Activated T-cell treated with anti-CD3 and anti-CD28 coated beads, Interleukin-2, amount 50 U/mL, for 4 hours (primary cell): ENCODE measurements around the gene SOX5. TPM values are rescaled to one million over a fixed set of nuclear protein-coding genes. Genes with fewer than 3 reads are reported as not detected.
"Not testable (repeated sequence)": the region's sequence is repeated elsewhere in the genome, so short reads cannot be mapped to it uniquely, and the experiment has no call there.

ENCODE experiments used
- ATAC-seq, 2 donors: fragments of 200-7000 bp; cut with Tn5 transposase; one replicate each; pipeline ENCODE4 v1.10.0; 2021
- DNase-seq: peaks from one replicate; pipeline ENCODE4 v3.0.0-alpha.2; 2020
- H3K27me3 Mint-ChIP-seq: one replicate; pipeline ENCODE4 v1.8.0; 2021; ENCODE audit warnings: low read depth, mixed read lengths
- H3K36me3 Mint-ChIP-seq: one replicate; pipeline ENCODE4 v1.8.0; 2022; ENCODE audit warnings: mixed read lengths; ENCODE audit not compliant: insufficient read depth
- H3K4me1 Mint-ChIP-seq: one replicate; pipeline ENCODE4 v1.8.0; 2021; ENCODE audit warnings: low read depth, mixed read lengths
- H3K4me3 Mint-ChIP-seq: one replicate; pipeline ENCODE4 v1.8.0; 2021; ENCODE audit warnings: mild to moderate bottlenecking, moderate library complexity, mixed read lengths
- H3K9me3 Mint-ChIP-seq: one replicate; pipeline ENCODE4 v1.8.0; 2021; ENCODE audit warnings: mixed read lengths
- total RNA-seq, 3 donors: library from RNA; stranded (reverse); gene quantifications; one replicate each; pipeline ENCODE4 v1.2.1, GENCODE V29; 2021

SOX5 gene
- total RNA-seq, 3 donors from 2014 or later = 0.15 to 1.7 (median 0.34) TPM

- ATAC-seq = no peak
- no peak for DNase-seq
- Mint-ChIP-seq H3K36me3 (no peaks in the 10 kb centered on the region), H3K9me3 (peaks cover 27% of the 10 kb centered on the region), H3K4me1 (no peaks in the 10 kb centered on the region), H3K27me3 (no peaks in the 10 kb centered on the region), H3K4me3 (no peak overlapping the region)
Observed at GRCh38 chr12:23742574-23742973, 206.9 kb downstream of the SOX5 start.

GRCh38 chr12:23731493-23731892 lies 218.0 kb downstream of the SOX5 start:
- Mint-ChIP-seq H3K36me3 (no peaks in the 10 kb centered on the region), H3K4me1 (no peaks in the 10 kb centered on the region), H3K27me3 (no peaks in the 10 kb centered on the region), H3K4me3 (no peak overlapping the region), H3K9me3 (peaks cover 7% of the 10 kb centered on the region)
- ATAC-seq = no peak
- no peak for DNase-seq

GRCh38 chr12:23731035-23731434 lies 218.4 kb downstream of the SOX5 start:
- Mint-ChIP-seq H3K36me3 (no peaks in the 10 kb centered on the region), H3K27me3 (no peaks in the 10 kb centered on the region), H3K9me3 (peaks cover 7% of the 10 kb centered on the region), H3K4me1 (no peaks in the 10 kb centered on the region), H3K4me3 (no peak overlapping the region)
- ATAC-seq (no peak), DNase-seq (no peak)

- DNase-seq (no peak), ATAC-seq (no peak)
- Mint-ChIP-seq H3K4me3 (no peak overlapping the region), H3K36me3 (no peaks in the 10 kb centered on the region), H3K4me1 (no peaks in the 10 kb centered on the region), H3K27me3 (no peaks in the 10 kb centered on the region), H3K9me3 (peaks cover 10% of the 10 kb centered on the region)
Observed at GRCh38 chr12:23729359-23729758, 220.1 kb downstream of the SOX5 start.

- Mint-ChIP-seq H3K9me3 (peaks cover 10% of the 10 kb centered on the region), H3K4me1 (no peaks in the 10 kb centered on the region), H3K27me3 (no peaks in the 10 kb centered on the region), H3K36me3 (no peaks in the 10 kb centered on the region), H3K4me3 (no peak overlapping the region)
- ATAC-seq (no peak), DNase-seq (no peak)
Observed at GRCh38 chr12:23726646-23727045, 222.8 kb downstream of the SOX5 start.

- no peak for DNase-seq
- H3K36me3 Mint-ChIP-seq = no peaks in the 10 kb centered on the region
- H3K9me3 Mint-ChIP-seq = peaks cover 6% of the 10 kb centered on the region
- no peak overlapping the region for H3K4me3 Mint-ChIP-seq
- H3K27me3 Mint-ChIP-seq = no peaks in the 10 kb centered on the region
- no peak for ATAC-seq
- H3K4me1 Mint-ChIP-seq = no peaks in the 10 kb centered on the region
Observed at GRCh38 chr12:23722655-23723054, 226.8 kb downstream of the SOX5 start.

GRCh38 chr12:23721268-23721667 lies 228.2 kb downstream of the SOX5 start:
- no peaks in the 10 kb centered on the region for H3K36me3 Mint-ChIP-seq
- no peaks in the 10 kb centered on the region for H3K27me3 Mint-ChIP-seq
- H3K4me1 Mint-ChIP-seq = no peaks in the 10 kb centered on the region
- no peak overlapping the region for H3K4me3 Mint-ChIP-seq
- peaks cover 6% of the 10 kb centered on the region for H3K9me3 Mint-ChIP-seq
- ATAC-seq (no peak), DNase-seq (no peak)

- no peak for ATAC-seq
- Mint-ChIP-seq H3K27me3 (no peaks in the 10 kb centered on the region), H3K36me3 (no peaks in the 10 kb centered on the region), H3K9me3 (no peaks in the 10 kb centered on the region), H3K4me3 (no peak overlapping the region), H3K4me1 (no peaks in the 10 kb centered on the region)
- no peak for DNase-seq
Observed at GRCh38 chr12:23719493-23719892, 230.0 kb downstream of the SOX5 start.

GRCh38 chr12:23710361-23710760 lies 239.1 kb downstream of the SOX5 start:
- H3K36me3 Mint-ChIP-seq, H3K27me3 Mint-ChIP-seq, H3K9me3 Mint-ChIP-seq, ATAC-seq, DNase-seq, H3K4me1 Mint-ChIP-seq, H3K4me3 Mint-ChIP-seq: not testable (repeated sequence)

- H3K4me1 Mint-ChIP-seq = no peaks in the 10 kb centered on the region
- no peaks in the 10 kb centered on the region for H3K27me3 Mint-ChIP-seq
- no peak overlapping the region for H3K4me3 Mint-ChIP-seq
- H3K36me3 Mint-ChIP-seq = no peaks in the 10 kb centered on the region
- peaks cover 3% of the 10 kb centered on the region for H3K9me3 Mint-ChIP-seq
- no peak for ATAC-seq
- DNase-seq = no peak
Observed at GRCh38 chr12:23708185-23708837, 241.2 kb downstream of the SOX5 start.

GRCh38 chr12:23707270-23707669 lies 242.2 kb downstream of the SOX5 start:
- DNase-seq = no peak
- no peaks in the 10 kb centered on the region for H3K27me3 Mint-ChIP-seq
- no peaks in the 10 kb centered on the region for H3K36me3 Mint-ChIP-seq
- H3K4me1 Mint-ChIP-seq = no peaks in the 10 kb centered on the region
- ATAC-seq = no peak
- peaks cover 3% of the 10 kb centered on the region for H3K9me3 Mint-ChIP-seq
- H3K4me3 Mint-ChIP-seq = no peak overlapping the region

GRCh38 chr12:23704992-23705943 lies 244.2 kb downstream of the SOX5 start:
- H3K9me3 Mint-ChIP-seq = peaks cover 3% of the 10 kb centered on the region
- no peaks in the 10 kb centered on the region for H3K4me1 Mint-ChIP-seq
- H3K27me3 Mint-ChIP-seq = no peaks in the 10 kb centered on the region
- no peaks in the 10 kb centered on the region for H3K36me3 Mint-ChIP-seq
- no peak for ATAC-seq
- no peak overlapping the region for H3K4me3 Mint-ChIP-seq
- DNase-seq = no peak

GRCh38 chr12:23703051-23703450 lies 246.4 kb downstream of the SOX5 start:
- H3K27me3 Mint-ChIP-seq = no peaks in the 10 kb centered on the region
- no peak overlapping the region for H3K4me3 Mint-ChIP-seq
- ATAC-seq (no peak), DNase-seq (no peak)
- H3K36me3 Mint-ChIP-seq = no peaks in the 10 kb centered on the region
- H3K4me1 Mint-ChIP-seq = no peaks in the 10 kb centered on the region
- H3K9me3 Mint-ChIP-seq = peaks cover 3% of the 10 kb centered on the region

- Mint-ChIP-seq H3K27me3 (no peaks in the 10 kb centered on the region), H3K36me3 (no peaks in the 10 kb centered on the region), H3K9me3 (peaks cover 7% of the 10 kb centered on the region), H3K4me3 (no peak overlapping the region), H3K4me1 (no peaks in the 10 kb centered on the region)
- DNase-seq (no peak), ATAC-seq (no peak)
Observed at GRCh38 chr12:23699031-23699430, 250.4 kb downstream of the SOX5 start.

GRCh38 chr12:23694920-23695319 lies 254.6 kb downstream of the SOX5 start:
- H3K4me1 Mint-ChIP-seq = no peaks in the 10 kb centered on the region
- H3K4me3 Mint-ChIP-seq = no peak overlapping the region
- no peak for ATAC-seq
- H3K27me3 Mint-ChIP-seq = no peaks in the 10 kb centered on the region
- no peak for DNase-seq
- no peaks in the 10 kb centered on the region for H3K36me3 Mint-ChIP-seq
- H3K9me3 Mint-ChIP-seq = peaks cover 11% of the 10 kb centered on the region
